Trophoblast cell (in vitro differentiated cells and primary cell): ENCODE data around the gene ZNF224.

Experiments used
- DNase-seq, 2 donors: peaks; one replicate each; pipeline ENCODE4 v3.0.0-alpha.2; 2016
- H2AFZ ChIP-seq: 2 replicates; pipeline ENCODE4 v1.6.1; 2013; ENCODE audit warnings: low read length, moderate library complexity, mild to moderate bottlenecking; ENCODE audit not compliant: insufficient read depth, poor library complexity
- H2AK5ac ChIP-seq: 2 replicates; pipeline ENCODE4 v1.6.1; 2013; ENCODE audit warnings: mild to moderate bottlenecking, low read length
- H2BK120ac ChIP-seq: 2 replicates; pipeline ENCODE4 v1.6.1; 2013; ENCODE audit warnings: low read length, mild to moderate bottlenecking, moderate library complexity; ENCODE audit not compliant: insufficient read depth, poor library complexity
- H2BK12ac ChIP-seq: 2 replicates; pipeline ENCODE4 v1.6.1; 2013; ENCODE audit warnings: mild to moderate bottlenecking, low read length, moderate library complexity
- H2BK5ac ChIP-seq: 2 replicates; pipeline ENCODE4 v1.6.1; 2013; ENCODE audit warnings: low read length, low read depth, moderate library complexity, mild to moderate bottlenecking; ENCODE audit not compliant: poor library complexity
- H3K14ac ChIP-seq: 2 replicates; pipeline ENCODE4 v1.6.1; 2013; ENCODE audit warnings: mild to moderate bottlenecking, low read length
- H3K18ac ChIP-seq: 2 replicates; pipeline ENCODE4 v1.6.1; 2013; ENCODE audit warnings: mild to moderate bottlenecking, low read length
- H3K23ac ChIP-seq: 2 replicates; pipeline ENCODE4 v1.6.1; 2013; ENCODE audit warnings: low read length
- H3K27ac ChIP-seq: 2 replicates; pipeline ENCODE4 v1.5.1; 2013; ENCODE audit warnings: low read depth, mild to moderate bottlenecking, inconsistent platforms, low read length, moderate library complexity
- H3K27me3 ChIP-seq: 2 replicates; pipeline ENCODE4 v1.6.1; 2013; ENCODE audit warnings: inconsistent platforms, mild to moderate bottlenecking, low read length, moderate library complexity; ENCODE audit not compliant: insufficient read depth
- H3K36me3 ChIP-seq, 2 experiments: 1 replicate in 1 of 2; 2 replicates in 1 of 2; pipeline ENCODE4 v1.6.1; 2013; ENCODE audit warnings: low read length in 2 of 2, mild to moderate bottlenecking in 2 of 2, moderate library complexity in 1 of 2; ENCODE audit not compliant: insufficient read depth in 2 of 2, control insufficient read depth in 1 of 2
- H3K4ac ChIP-seq: 2 replicates; pipeline ENCODE4 v1.6.1; 2013; ENCODE audit warnings: low read depth, mild to moderate bottlenecking, low read length, moderate library complexity
- H3K4me1 ChIP-seq, 2 experiments: 1 replicate in 1 of 2; 2 replicates in 1 of 2; pipeline ENCODE4 v1.6.1; 2013; ENCODE audit warnings: low read length in 2 of 2, mild to moderate bottlenecking in 2 of 2, moderate library complexity in 1 of 2; ENCODE audit not compliant: insufficient read depth in 2 of 2, control insufficient read depth in 1 of 2
- H3K4me2 ChIP-seq: 2 replicates; pipeline ENCODE4 v1.6.1; 2013; ENCODE audit warnings: inconsistent platforms, mild to moderate bottlenecking, low read length, moderate library complexity
- H3K4me3 ChIP-seq: 2 replicates; pipeline ENCODE4 v1.5.1; 2013; ENCODE audit warnings: mild to moderate bottlenecking, low read depth, low read length, inconsistent platforms
- H3K79me1 ChIP-seq: one replicate; pipeline ENCODE4 v1.6.1; 2013; ENCODE audit warnings: low read length
- H3K79me2 ChIP-seq: 2 replicates; pipeline ENCODE4 v1.6.1; 2013; ENCODE audit warnings: low read length, mild to moderate bottlenecking; ENCODE audit not compliant: control insufficient read depth, insufficient read depth, poor library complexity
- H3K9ac ChIP-seq: 2 replicates; pipeline ENCODE4 v1.6.1; 2013; ENCODE audit warnings: mild to moderate bottlenecking, low read length
- H3K9me3 ChIP-seq: 2 replicates; pipeline ENCODE4 v1.6.1; 2013; ENCODE audit warnings: low read depth, mild to moderate bottlenecking, control low read depth, inconsistent platforms, low read length; ENCODE audit not compliant: insufficient read depth
- H4K12ac ChIP-seq: 2 replicates; pipeline ENCODE4 v1.6.1; 2013; ENCODE audit warnings: low read depth, mild to moderate bottlenecking, low read length, moderate library complexity
- H4K8ac ChIP-seq: 2 replicates; pipeline ENCODE4 v1.6.1; 2013; ENCODE audit warnings: low read depth, mild to moderate bottlenecking, low read length, moderate library complexity
- H4K91ac ChIP-seq: one replicate; pipeline ENCODE4 v1.6.1; 2013; ENCODE audit warnings: low read depth, mild to moderate bottlenecking, low read length, moderate library complexity
- WGBS: extraction: QIAGEN DNeasy Blood & Tissue Kit; methylation state at CpG from one replicate; pipeline ENCODE4 v1.1.7; 2013; ENCODE audit warnings: missing lambda C conversion rate; ENCODE audit not compliant: insufficient read length, insufficient coverage; ENCODE audit errors: extremely low coverage; 5-methylcytosine and 5-hydroxymethylcytosine counted together

ZNF224 gene

GRCh38 chr19:44055870-44056269 lies 38.3 kb upstream of the ZNF224 start:
- no peak overlapping the region for H4K91ac ChIP-seq
- no peak overlapping the region for H3K4me3 ChIP-seq
- H4K12ac ChIP-seq: no peak overlapping the region
- H2AK5ac ChIP-seq: no peak overlapping the region
- no peak overlapping the region for H3K14ac ChIP-seq
- peaks cover 3% of the 10 kb centered on the region for H3K79me2 ChIP-seq
- H3K18ac ChIP-seq: no peak overlapping the region
- no CpG with 5 or more reads among the region's 5 CpGs for WGBS
- H2BK5ac ChIP-seq: no peak overlapping the region
- no peak overlapping the region for H3K4me2 ChIP-seq
- H4K8ac ChIP-seq: no peak overlapping the region
- no peak overlapping the region for H2BK120ac ChIP-seq
- H3K23ac ChIP-seq: no peak overlapping the region
- no peak overlapping the region for H3K27ac ChIP-seq
- H2BK12ac ChIP-seq: no peak overlapping the region
- peaks cover 19 to 34% of the 10 kb centered on the region in 2 experiments for H3K36me3 ChIP-seq
- no peak overlapping the region for H2AFZ ChIP-seq
- peaks cover 0 to 5% of the 10 kb centered on the region in 2 experiments for H3K4me1 ChIP-seq
- DNase-seq: no peak
- H3K27me3 ChIP-seq: no peaks in the 10 kb centered on the region
- H3K4ac ChIP-seq: no peak overlapping the region
- peaks cover 2% of the 10 kb centered on the region for H3K9me3 ChIP-seq
- H3K9ac ChIP-seq: no peak overlapping the region
- H3K79me1 ChIP-seq: peaks cover 3% of the 10 kb centered on the region

- no peaks in the 10 kb centered on the region for H3K79me2 ChIP-seq
- H2BK5ac ChIP-seq: no peak overlapping the region
- no peak overlapping the region for H2BK120ac ChIP-seq
- H4K91ac ChIP-seq: no peak overlapping the region
- no peaks in the 10 kb centered on the region for H3K4me1 ChIP-seq
- H3K27me3 ChIP-seq: no peaks in the 10 kb centered on the region
- no peak overlapping the region for H2AK5ac ChIP-seq
- H2AFZ ChIP-seq: no peak overlapping the region
- H3K36me3 ChIP-seq: peaks cover 26 to 49% of the 10 kb centered on the region in 2 experiments
- no peaks in the 10 kb centered on the region for H3K79me1 ChIP-seq
- H3K4ac ChIP-seq: no peak overlapping the region
- no peak overlapping the region for H3K4me3 ChIP-seq
- WGBS: no CpG with 5 or more reads among the region's 2 CpGs
- no peak overlapping the region for H3K27ac ChIP-seq
- peaks cover 9% of the 10 kb centered on the region for H3K9me3 ChIP-seq
- DNase-seq: no peak
- no peak overlapping the region for H4K12ac ChIP-seq
- H2BK12ac ChIP-seq: no peak overlapping the region
- no peak overlapping the region for H3K9ac ChIP-seq
- no peak overlapping the region for H3K23ac ChIP-seq
- H3K18ac ChIP-seq: no peak overlapping the region
- no peak overlapping the region for H4K8ac ChIP-seq
- H3K14ac ChIP-seq: no peak overlapping the region
- H3K4me2 ChIP-seq: no peak overlapping the region
These were observed 34.9 kb upstream of the ZNF224 start for GRCh38 chr19:44059229-44059628.

- H3K23ac ChIP-seq: no peak overlapping the region
- no peak overlapping the region for H4K91ac ChIP-seq
- WGBS: no CpG with 5 or more reads among the region's 1 CpG
- H3K36me3 ChIP-seq: peaks cover 27 to 55% of the 10 kb centered on the region in 2 experiments
- H3K79me2 ChIP-seq: no peaks in the 10 kb centered on the region
- H2AFZ ChIP-seq: no peak overlapping the region
- no peak overlapping the region for H3K27ac ChIP-seq
- no peak overlapping the region for H4K8ac ChIP-seq
- H2BK12ac ChIP-seq: no peak overlapping the region
- H3K4me1 ChIP-seq: no peaks in the 10 kb centered on the region
- no peak overlapping the region for H3K4ac ChIP-seq
- H2BK120ac ChIP-seq: no peak overlapping the region
- DNase-seq: no peak
- H4K12ac ChIP-seq: no peak overlapping the region
- no peaks in the 10 kb centered on the region for H3K27me3 ChIP-seq
- no peaks in the 10 kb centered on the region for H3K79me1 ChIP-seq
- H2BK5ac ChIP-seq: no peak overlapping the region
- no peak overlapping the region for H3K4me3 ChIP-seq
- H3K18ac ChIP-seq: no peak overlapping the region
- H3K14ac ChIP-seq: no peak overlapping the region
- H3K4me2 ChIP-seq: no peak overlapping the region
- H2AK5ac ChIP-seq: no peak overlapping the region
- no peak overlapping the region for H3K9ac ChIP-seq
- peaks cover 11% of the 10 kb centered on the region for H3K9me3 ChIP-seq
These were observed 33.1 kb upstream of the ZNF224 start for GRCh38 chr19:44061038-44061437.

GRCh38 chr19:44066305-44066704 lies 27.9 kb upstream of the ZNF224 start:
- no peak overlapping the region for H3K4me3 ChIP-seq
- no peaks in the 10 kb centered on the region for H3K79me2 ChIP-seq
- peaks cover 9% of the 10 kb centered on the region for H3K9me3 ChIP-seq
- no peak overlapping the region for H3K4me2 ChIP-seq
- no peak for DNase-seq
- no peak overlapping the region for H3K14ac ChIP-seq
- no peak overlapping the region for H4K91ac ChIP-seq
- no peak overlapping the region for H4K8ac ChIP-seq
- no CpG with 5 or more reads among the region's 3 CpGs for WGBS
- H3K18ac ChIP-seq: no peak overlapping the region
- no peaks in the 10 kb centered on the region for H3K4me1 ChIP-seq
- H3K9ac ChIP-seq: no peak overlapping the region
- H3K79me1 ChIP-seq: no peaks in the 10 kb centered on the region
- H3K4ac ChIP-seq: no peak overlapping the region
- peaks cover 10 to 32% of the 10 kb centered on the region in 2 experiments for H3K36me3 ChIP-seq
- H2BK5ac ChIP-seq: no peak overlapping the region
- H2BK120ac ChIP-seq: no peak overlapping the region
- no peak overlapping the region for H3K27ac ChIP-seq
- no peak overlapping the region for H3K23ac ChIP-seq
- no peak overlapping the region for H2AFZ ChIP-seq
- H2AK5ac ChIP-seq: no peak overlapping the region
- H3K27me3 ChIP-seq: no peaks in the 10 kb centered on the region
- no peak overlapping the region for H4K12ac ChIP-seq
- no peak overlapping the region for H2BK12ac ChIP-seq
